Measurements from ENCODE around the gene CEP135. TPM values are rescaled to one million over a fixed set of nuclear protein-coding genes. Genes with fewer than 3 reads are reported as not detected.

The CEP135 gene
- total RNA-seq, 1 experiment from 2014 or later: 10.5 TPM

DNA sequence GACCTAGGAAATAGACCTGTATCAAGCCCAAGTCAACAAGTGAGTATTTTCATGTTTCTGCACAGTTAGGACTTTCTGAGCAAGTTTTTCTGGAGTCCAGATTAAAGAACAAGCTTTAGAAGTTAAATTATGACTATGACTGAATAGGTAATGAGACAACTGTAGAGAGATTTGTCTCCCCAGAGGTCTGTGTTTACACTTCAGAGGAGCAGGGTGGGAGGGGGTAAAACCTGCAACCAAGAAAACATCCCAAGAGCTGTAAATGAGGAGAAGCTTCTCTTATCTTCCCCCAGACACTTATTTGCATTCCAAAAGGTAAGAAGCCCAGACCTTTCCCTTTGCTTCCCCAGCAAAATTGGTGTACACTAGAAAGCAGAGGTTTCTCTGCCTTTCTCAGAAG is 22.1 kb upstream of the CEP135 start:
- H3K36me3 Mint-ChIP-seq (ENCODE audit: insufficient read depth, unreplicated experiment): no peaks in the 10 kb centered on the region
- Histone ChIP-seq H3K4me3 (ENCODE audit: low read depth, low read length) (no peak overlapping the region), H3K4me1 (0 out of 2 replicates have a peak, but pooled peaks cover 3% of the 10 kb centered on the region), H3K36me3 (ENCODE audit: control insufficient read depth, insufficient read depth, low read length) (no peaks in the 10 kb centered on the region), H3K27me3 (replicated peaks; ENCODE audit: control insufficient read depth, insufficient read depth, low read length) (no peaks in the 10 kb centered on the region), H3K9me3 (no peaks in the 10 kb centered on the region)
- no peak for DNase-seq
- TF ChIP-seq, protein P1, sequence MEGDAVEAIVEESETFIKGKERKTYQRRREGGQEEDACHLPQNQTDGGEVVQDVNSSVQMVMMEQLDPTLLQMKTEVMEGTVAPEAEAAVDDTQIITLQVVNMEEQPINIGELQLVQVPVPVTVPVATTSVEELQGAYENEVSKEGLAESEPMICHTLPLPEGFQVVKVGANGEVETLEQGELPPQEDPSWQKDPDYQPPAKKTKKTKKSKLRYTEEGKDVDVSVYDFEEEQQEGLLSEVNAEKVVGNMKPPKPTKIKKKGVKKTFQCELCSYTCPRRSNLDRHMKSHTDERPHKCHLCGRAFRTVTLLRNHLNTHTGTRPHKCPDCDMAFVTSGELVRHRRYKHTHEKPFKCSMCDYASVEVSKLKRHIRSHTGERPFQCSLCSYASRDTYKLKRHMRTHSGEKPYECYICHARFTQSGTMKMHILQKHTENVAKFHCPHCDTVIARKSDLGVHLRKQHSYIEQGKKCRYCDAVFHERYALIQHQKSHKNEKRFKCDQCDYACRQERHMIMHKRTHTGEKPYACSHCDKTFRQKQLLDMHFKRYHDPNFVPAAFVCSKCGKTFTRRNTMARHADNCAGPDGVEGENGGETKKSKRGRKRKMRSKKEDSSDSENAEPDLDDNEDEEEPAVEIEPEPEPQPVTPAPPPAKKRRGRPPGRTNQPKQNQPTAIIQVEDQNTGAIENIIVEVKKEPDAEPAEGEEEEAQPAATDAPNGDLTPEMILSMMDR (IDR thresholded peaks at IDR 0.05; ENCODE audit: insufficient read depth in 1 of 2, low read depth in 1 of 2, low read length in 1 of 2, severe bottlenecking in 1 of 2, unreplicated experiment in 1 of 2): no peak
- no peaks in the 10 kb centered on the region for H3K27me3 Mint-ChIP-seq (ENCODE audit: insufficient read depth, unreplicated experiment)
- H3K4me3 Mint-ChIP-seq (ENCODE audit: unreplicated experiment): no peak overlapping the region
- ChIA-PET CTCF (no interaction called here), POLR2A (no interaction called here)
- no peaks in the 10 kb centered on the region for H3K9me3 Mint-ChIP-seq (ENCODE audit: unreplicated experiment)
- intact Hi-C loops (cut with micrococcal nuclease; ENCODE audit: unreplicated experiment): no loop called here
- peaks cover 4% of the 10 kb centered on the region for H3K4me1 Mint-ChIP-seq (ENCODE audit: low read depth, unreplicated experiment)
- BruUV-seq (replicated peaks): no TSS peak
- no peak overlapping the region for H3K27ac Mint-ChIP-seq (ENCODE audit: unreplicated experiment)

DNA sequence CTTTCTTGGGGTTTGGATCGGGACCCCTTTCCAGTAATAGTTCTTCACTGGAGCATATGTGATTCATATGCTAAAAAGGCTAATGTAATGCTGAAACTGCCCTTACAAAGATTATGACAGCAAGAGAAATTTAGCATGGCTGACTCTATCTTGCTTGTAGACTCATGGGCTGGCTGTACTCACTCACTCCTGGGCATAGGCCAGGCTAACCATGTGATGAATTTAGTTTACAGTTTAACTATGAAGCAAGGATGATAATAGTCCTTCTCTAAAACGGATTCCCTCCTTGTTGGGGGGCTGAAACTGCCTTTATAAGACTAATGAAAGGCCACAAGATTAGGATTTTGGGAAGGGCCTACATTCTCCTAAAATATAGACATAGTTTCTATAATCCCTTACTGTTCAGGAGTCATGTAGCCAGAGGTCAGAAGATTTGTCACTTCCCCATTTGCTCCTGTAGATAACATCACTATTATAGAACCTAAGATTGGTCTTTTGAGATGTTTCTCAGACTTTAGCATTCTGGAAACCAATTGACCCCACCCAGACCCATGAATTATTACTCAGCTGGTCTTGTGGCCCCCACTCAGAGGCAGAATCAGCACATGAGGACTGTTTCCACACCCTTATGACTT is 20.8 kb upstream of the CEP135 start:
- intact Hi-C loops (cut with micrococcal nuclease; ENCODE audit: unreplicated experiment): no loop called here
- no TSS peak for BruUV-seq (replicated peaks)

DNA sequence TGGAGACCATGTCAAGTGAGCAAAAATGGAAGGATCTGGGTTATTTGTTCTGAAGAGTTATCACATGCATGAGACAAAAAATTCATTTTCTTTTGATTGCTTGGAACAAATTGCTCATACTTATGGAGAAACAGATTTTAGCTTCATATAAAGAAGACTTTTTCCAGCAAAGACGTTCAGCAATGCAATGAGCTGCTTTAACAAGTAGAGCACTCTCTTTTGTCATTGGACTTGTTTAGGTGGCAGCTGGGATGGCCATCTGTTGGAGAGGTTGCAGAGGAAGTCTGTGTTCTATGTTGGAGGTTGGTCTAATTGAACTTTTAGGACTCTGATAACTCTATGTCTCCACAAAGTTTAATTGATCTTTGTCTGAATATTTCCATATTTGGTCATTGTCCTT is 19.9 kb upstream of the CEP135 start:
- Histone ChIP-seq H3K27me3 (replicated peaks; ENCODE audit: control insufficient read depth, insufficient read depth, low read length) (no peaks in the 10 kb centered on the region), H3K36me3 (ENCODE audit: control insufficient read depth, insufficient read depth, low read length) (no peaks in the 10 kb centered on the region), H3K9me3 (no peaks in the 10 kb centered on the region), H3K4me3 (ENCODE audit: low read depth, low read length) (no peak overlapping the region), H3K4me1 (0 out of 2 replicates have a peak, but pooled peaks cover 3% of the 10 kb centered on the region)
- H3K4me1 Mint-ChIP-seq (ENCODE audit: low read depth, unreplicated experiment): peaks cover 6% of the 10 kb centered on the region
- H3K36me3 Mint-ChIP-seq (ENCODE audit: insufficient read depth, unreplicated experiment): no peaks in the 10 kb centered on the region
- H3K4me3 Mint-ChIP-seq (ENCODE audit: unreplicated experiment): no peak overlapping the region
- no peak for DNase-seq
- no peaks in the 10 kb centered on the region for H3K27me3 Mint-ChIP-seq (ENCODE audit: insufficient read depth, unreplicated experiment)
- intact Hi-C loops (cut with micrococcal nuclease; ENCODE audit: unreplicated experiment): no loop called here
- no peak overlapping the region for H3K27ac Mint-ChIP-seq (ENCODE audit: unreplicated experiment)
- no peaks in the 10 kb centered on the region for H3K9me3 Mint-ChIP-seq (ENCODE audit: unreplicated experiment)
- CTCF ChIA-PET: interaction anchor here (1.5 kb wide), 1 partner anchor 20 kb away, joined by 3 read pairs; the partner anchor contains the start of gene CEP135
- BruUV-seq (replicated peaks): no TSS peak
- POLR2A ChIA-PET: no interaction called here
- TF ChIP-seq, protein P1 (IDR thresholded peaks at IDR 0.05; ENCODE audit: insufficient read depth in 1 of 2, low read depth in 1 of 2, low read length in 1 of 2, severe bottlenecking in 1 of 2, unreplicated experiment in 1 of 2): no peak

More for the DNA sequence above, 20.8 kb upstream of the CEP135 start:
- no peak overlapping the region for H3K4me3 Mint-ChIP-seq (ENCODE audit: unreplicated experiment)
- no peaks in the 10 kb centered on the region for H3K9me3 Mint-ChIP-seq (ENCODE audit: unreplicated experiment)
- no peaks in the 10 kb centered on the region for H3K27me3 Mint-ChIP-seq (ENCODE audit: insufficient read depth, unreplicated experiment)
- ChIA-PET POLR2A (no interaction called here), CTCF (no interaction called here)
- TF ChIP-seq, protein P1 (IDR thresholded peaks at IDR 0.05; ENCODE audit: insufficient read depth in 1 of 2, low read depth in 1 of 2, low read length in 1 of 2, severe bottlenecking in 1 of 2, unreplicated experiment in 1 of 2): no peak
- H3K27me3 ChIP-seq (replicated peaks; ENCODE audit: control insufficient read depth, insufficient read depth, low read length): no peaks in the 10 kb centered on the region
- H3K4me1 ChIP-seq: 0 out of 2 replicates have a peak, but pooled peaks cover 3% of the 10 kb centered on the region
- no peak overlapping the region for H3K4me3 ChIP-seq (ENCODE audit: low read depth, low read length)
- no peaks in the 10 kb centered on the region for H3K9me3 ChIP-seq
- no peak for DNase-seq
- H3K4me1 Mint-ChIP-seq (ENCODE audit: low read depth, unreplicated experiment): peaks cover 6% of the 10 kb centered on the region
- H3K36me3 ChIP-seq (ENCODE audit: control insufficient read depth, insufficient read depth, low read length): no peaks in the 10 kb centered on the region
- no peaks in the 10 kb centered on the region for H3K36me3 Mint-ChIP-seq (ENCODE audit: insufficient read depth, unreplicated experiment)
- H3K27ac Mint-ChIP-seq (ENCODE audit: unreplicated experiment): no peak overlapping the region

All from Caco-2 (cell line).